Spleen (tissue), 11 donors: Measurements from ENCODE around the gene FOXP1. TPM values are rescaled to one million over a fixed set of nuclear protein-coding genes. Genes with fewer than 3 reads are reported as not detected.

ENCODE experiments used
- DNase-seq: peaks from one replicate; pipeline ENCODE4 v3.0.0-alpha.2; 2020
- H3K27ac ChIP-seq, 8 donors: fragments of 200-600 bp; sonication (generic) in 7 of 8; 1 replicate in 4 of 8; 2 replicates in 4 of 8; pipeline versions ENCODE4 v1.5.0 to v1.8.0; 2016 to 2021; ENCODE audit warnings: inconsistent platforms in 4 of 8, mild to moderate bottlenecking in 4 of 8, moderate library complexity in 1 of 8
- H3K27me3 ChIP-seq, 7 donors: fragments of 200-600 bp; sonication (generic) in 6 of 7; replicated peaks in 1 of 7; 1 replicate in 4 of 7; 2 replicates in 3 of 7; pipeline versions ENCODE4 v1.5.0 to v1.8.0; 2016 to 2021; ENCODE audit warnings: inconsistent platforms in 3 of 7, mild to moderate bottlenecking in 1 of 7
- H3K36me3 ChIP-seq, 6 donors: fragments of 200-600 bp; sonication (generic) in 5 of 6; 1 replicate in 4 of 6; 2 replicates in 2 of 6; pipeline versions ENCODE4 v1.5.0 to v1.8.0; 2016 to 2021; ENCODE audit warnings: inconsistent platforms in 2 of 6
- H3K4me1 ChIP-seq, 6 donors: fragments of 200-600 bp; sonication (generic) in 5 of 6; 1 replicate in 3 of 6; 2 replicates in 3 of 6; pipeline versions ENCODE4 v1.5.0 to v1.8.0; 2016 to 2021; ENCODE audit warnings: inconsistent platforms in 3 of 6
- H3K4me3 ChIP-seq, 8 donors: fragments of 200-600 bp; sonication (generic) in 7 of 8; 1 replicate in 4 of 8; 2 replicates in 4 of 8; pipeline versions ENCODE4 v1.5.0 to v1.8.0; 2016 to 2021; ENCODE audit warnings: inconsistent platforms in 4 of 8, mild to moderate bottlenecking in 4 of 8, moderate library complexity in 2 of 8
- H3K9me3 ChIP-seq, 8 donors: fragments of 200-600 bp; sonication (generic) in 7 of 8; 1 replicate in 4 of 8; 2 replicates in 4 of 8; pipeline versions ENCODE4 v1.5.0 to v1.8.0; 2016 to 2021; ENCODE audit warnings: inconsistent platforms in 4 of 8
- CTCF ChIP-seq, 11 experiments: fragments of 200-600 bp in 7 of 11; fragments of 450-650 bp in 4 of 11; sonication (generic) in 4 of 11; IDR thresholded peaks in 8 of 11; conservative IDR thresholded peaks in 3 of 11; 1 replicate in 7 of 11; 2 replicates in 4 of 11; pipeline versions ENCODE4 v1.4.0 to v1.8.0; 2016 to 2021; ENCODE audit warnings: antibody characterized with exemption in 11 of 11, inconsistent platforms in 4 of 11, mild to moderate bottlenecking in 1 of 11
- POLR2A ChIP-seq, 3 donors: fragments of 450-650 bp; IDR thresholded peaks; one replicate each; pipeline ENCODE4 v1.5.1; 2017; ENCODE audit warnings: antibody characterized with exemption in 3 of 3, mild to moderate bottlenecking in 1 of 3
- POLR2AphosphoS5 ChIP-seq, 3 donors: sonication (generic); formaldehyde crosslinking; IDR thresholded peaks; one replicate each; pipeline ENCODE4 v1.5.1; 2017; ENCODE audit warnings: antibody characterized with exemption in 3 of 3
- WGBS, 5 donors: extraction: QIAGEN DNeasy Blood & Tissue Kit in 3 of 5; methylation state at CpG; one replicate each; pipeline versions ENCODE4 v1.1.5 to v1.1.7; 2013 to 2018; 5-methylcytosine and 5-hydroxymethylcytosine counted together
- intact Hi-C: fragments of 100-400 bp; cut with DNase I; formaldehyde crosslinking; loops from one replicate; pipeline ENCODE4 v1.15.0; 2023; ENCODE audit warnings: low total_unique reads
- polyA plus RNA-seq, 3 donors: library from polyadenylated mRNA; stranded (reverse); fragments of 200-250 nt; gene quantifications; one replicate each; pipeline ENCODE4 v1.2.1, GENCODE V29; 2013
- total RNA-seq, 7 donors: library from RNA; depleted of rRNA in 3 of 7; stranded (reverse); fragments of >200 nt in 3 of 7; fragmentation: NEBNext Ultra II Directional in 4 of 7; extraction: Animal tissue kit (Norgen Biotek cat#: 25700) in 4 of 7; gene quantifications; one replicate each; pipeline versions ENCODE4 v1.1.0 to v1.2.1, GENCODE V29; 2016 to 2021
- donor health status: healthy with polysubstance abuse.
- donor health status: DM: no; HTN: no; CAD: no; lungs with moderate emphysema.
- donor health status: DM: no; HTN: no; CAD: no.
- donor health status: Bipolar disorder and iron deficiency.
- donor health status: healthy.
- donor health status: DM: no; HTN: no; CAD: no.
- donor health status: DM: yes; HTN: yes; CAD: no.

The FOXP1 gene
- total and polyA plus RNA-seq, 10 donors = 11.1 to 202 (median 153) TPM

- TF ChIP-seq POLR2A (IDR thresholded peaks at IDR 0.05) = no peak
- no peak for TF ChIP-seq POLR2AphosphoS5 (IDR thresholded peaks at IDR 0.05)
- TF ChIP-seq CTCF (IDR thresholded peaks at IDR 0.05 in 8 of 11, conservative IDR thresholded peaks at IDR 0.05 in 3 of 11) = no peak
- H3K9me3 ChIP-seq = peaks cover 0 to 5% (median 0%) of the 10 kb centered on the region in 8 donors
- intact Hi-C loops = no loop called here
- no peak for DNase-seq
- H3K4me1 ChIP-seq = peaks cover 0 to 15% (median 0%) of the 10 kb centered on the region in 6 donors
- H3K27me3 ChIP-seq = no peaks in the 10 kb centered on the region
- WGBS, 5 donors = 85 to 95% (median 94%) methylated on average over 7 of the region's 7 CpGs
- H3K27ac ChIP-seq = no peak overlapping the region
- peaks cover 0 to 19% (median 4%) of the 10 kb centered on the region in 6 donors for H3K36me3 ChIP-seq
- no peak overlapping the region for H3K4me3 ChIP-seq
These were observed 420.2 kb downstream of the FOXP1 start for GRCh38 chr3:71163198-71163918.

- Histone ChIP-seq H3K27ac (no peak overlapping the region), H3K4me1 (peaks cover 0 to 15% (median 0%) of the 10 kb centered on the region in 6 donors), H3K9me3 (peaks cover 0 to 5% (median 0%) of the 10 kb centered on the region in 8 donors), H3K36me3 (peaks cover 0 to 19% (median 4%) of the 10 kb centered on the region in 6 donors), H3K27me3 (no peaks in the 10 kb centered on the region), H3K4me3 (no peak overlapping the region)
- no peak for TF ChIP-seq POLR2A (IDR thresholded peaks at IDR 0.05)
- no peak for DNase-seq
- 84 to 96% (median 95%) methylated on average over 1 of the region's 1 CpG for WGBS, 5 donors
- intact Hi-C loops = no loop called here
These were observed 421.3 kb downstream of the FOXP1 start for GRCh38 chr3:71162221-71162620.

GRCh38 chr3:71160785-71161546 is 422.6 kb downstream of the FOXP1 start:
- no peak for TF ChIP-seq POLR2A (IDR thresholded peaks at IDR 0.05)
- no peak for TF ChIP-seq POLR2AphosphoS5 (IDR thresholded peaks at IDR 0.05)
- TF ChIP-seq CTCF (IDR thresholded peaks at IDR 0.05 in 8 of 11, conservative IDR thresholded peaks at IDR 0.05 in 3 of 11) = no peak
- Histone ChIP-seq H3K36me3 (peaks cover 0 to 6% (median 0%) of the 10 kb centered on the region in 6 donors), H3K9me3 (peaks cover 0 to 5% (median 0%) of the 10 kb centered on the region in 8 donors), H3K4me1 (peaks cover 0 to 15% (median 0%) of the 10 kb centered on the region in 6 donors), H3K27ac (no peak overlapping the region), H3K27me3 (no peaks in the 10 kb centered on the region), H3K4me3 (no peak overlapping the region)
- WGBS, 5 donors = 85 to 93% (median 88%) methylated on average over 7 of the region's 7 CpGs
- no peak for DNase-seq
- intact Hi-C loops = no loop called here

- Histone ChIP-seq H3K4me1 (peaks cover 0 to 15% (median 0%) of the 10 kb centered on the region in 6 donors), H3K27me3 (no peaks in the 10 kb centered on the region), H3K36me3 (peaks cover 0 to 2% (median 0%) of the 10 kb centered on the region in 6 donors), H3K9me3 (peaks cover 0 to 3% (median 0%) of the 10 kb centered on the region in 8 donors), H3K4me3 (no peak overlapping the region), H3K27ac (no peak overlapping the region)
- intact Hi-C loops = no loop called here
- WGBS, 5 donors = 59 to 84% (median 69%) methylated on average over 1 of the region's 1 CpG
- DNase-seq = no peak
- TF ChIP-seq POLR2A (IDR thresholded peaks at IDR 0.05) (no peak), CTCF (IDR thresholded peaks at IDR 0.05 in 8 of 11, conservative IDR thresholded peaks at IDR 0.05 in 3 of 11) (no peak), POLR2AphosphoS5 (IDR thresholded peaks at IDR 0.05) (no peak)
These were observed 427.4 kb downstream of the FOXP1 start for GRCh38 chr3:71156062-71156665.
